Neural cell (in vitro differentiated cells): Measurements from ENCODE around the gene SLCO3A1. TPM values are rescaled to one million over a fixed set of nuclear protein-coding genes. Genes with fewer than 3 reads are reported as not detected.

Experiments used
- H2AFZ ChIP-seq: fragments of 200-600, 300-800 bp; sonication (generic), shearing (Covaris generic); 2 replicates; pipeline ENCODE4 v1.6.0; 2014; ENCODE audit warnings: low read depth, mild to moderate bottlenecking, antibody characterized with exemption, low read length, moderate library complexity
- H3F3A ChIP-seq: fragments of 200-600 bp; shearing (Covaris generic); 2 replicates; pipeline ENCODE4 v1.6.1; 2016; ENCODE audit warnings: mild to moderate bottlenecking, moderate library complexity, mixed read lengths, antibody characterized with exemption, low read length; ENCODE audit not compliant: insufficient read depth, poor library complexity, severe bottlenecking
- H3K27ac ChIP-seq: fragments of 200-600, 300-800 bp; sonication (generic), shearing (Covaris generic); 2 replicates; pipeline ENCODE4 v1.5.1; 2014; ENCODE audit warnings: mild to moderate bottlenecking, low read length, moderate library complexity
- H3K27me3 ChIP-seq: fragments of 300-800, 200-600 bp; sonication (generic), shearing (Covaris generic); 2 replicates; pipeline ENCODE4 v1.6.0; 2014; ENCODE audit warnings: mild to moderate bottlenecking, low read depth, low read length, moderate library complexity; ENCODE audit not compliant: insufficient read depth
- H3K36me3 ChIP-seq: fragments of 300-800, 200-600 bp; sonication (generic), shearing (Covaris generic); 2 replicates; pipeline ENCODE4 v1.5.1; 2014; ENCODE audit warnings: mild to moderate bottlenecking, antibody characterized with exemption, low read length, moderate library complexity; ENCODE audit not compliant: insufficient read depth
- H3K4me2 ChIP-seq: fragments of 300-800, 200-600 bp; sonication (generic), shearing (Covaris generic); 2 replicates; pipeline ENCODE4 v1.6.0; 2014; ENCODE audit warnings: mild to moderate bottlenecking, low read length
- H3K4me3 ChIP-seq: fragments of 300-800, 200-600 bp; sonication (generic), shearing (Covaris generic); 2 replicates; pipeline ENCODE4 v1.5.1; 2014; ENCODE audit warnings: mild to moderate bottlenecking, low read length, moderate library complexity
- H3K79me2 ChIP-seq: fragments of 200-600 bp; shearing (Covaris generic); replicated peaks from 2 replicates; pipeline ENCODE4 v1.6.0; 2014; ENCODE audit warnings: mild to moderate bottlenecking, low read length, moderate library complexity; ENCODE audit not compliant: insufficient read depth
- H3K9ac ChIP-seq: fragments of 300-800, 200-600 bp; sonication (generic), shearing (Covaris generic); 2 replicates; pipeline ENCODE4 v1.6.1; 2016; ENCODE audit warnings: mild to moderate bottlenecking, low read length, mixed read lengths
- H3K9me2 ChIP-seq: fragments of 200-600 bp; shearing (Covaris generic); 2 replicates; pipeline ENCODE4 v1.6.1; 2016; ENCODE audit warnings: mild to moderate bottlenecking, low read length, mixed read lengths; ENCODE audit not compliant: insufficient read depth
- H3K9me3 ChIP-seq: fragments of 200-600, 300-800 bp; sonication (generic), shearing (Covaris generic); 2 replicates; pipeline ENCODE4 v1.6.1; 2016; ENCODE audit warnings: mild to moderate bottlenecking, mixed run types, low read length, moderate library complexity, mixed read lengths
- H4K20me1 ChIP-seq: fragments of 200-600 bp; shearing (Covaris generic); 2 replicates; pipeline ENCODE4 v1.6.1; 2016; ENCODE audit warnings: mild to moderate bottlenecking, mixed run types; ENCODE audit not compliant: insufficient read depth
- CTCF ChIP-seq: fragments of 450-650 bp; IDR thresholded peaks from 2 replicates; pipeline ENCODE4 v1.5.1; 2014; ENCODE audit warnings: antibody characterized with exemption, mild to moderate bottlenecking, moderate library complexity; ENCODE audit not compliant: poor library complexity, severe bottlenecking
- EP300 ChIP-seq: fragments of 450-650 bp; conservative IDR thresholded peaks from 2 replicates; pipeline ENCODE4 v1.6.1; 2014; ENCODE audit warnings: antibody characterized with exemption, mild to moderate bottlenecking, moderate library complexity; ENCODE audit not compliant: poor library complexity, severe bottlenecking
- EZH2 ChIP-seq: fragments of 200-600, 300-800 bp; shearing (Covaris generic), sonication (generic); IDR thresholded peaks from 2 replicates; pipeline ENCODE4 v1.6.1; 2014; ENCODE audit warnings: antibody characterized with exemption, low read length, borderline replicate concordance, mild to moderate bottlenecking; ENCODE audit not compliant: insufficient read depth, poor library complexity, severe bottlenecking
- MXI1 ChIP-seq: fragments of 450-650 bp; conservative IDR thresholded peaks from 2 replicates; pipeline ENCODE4 v1.6.1; 2014; ENCODE audit warnings: antibody characterized with exemption, mild to moderate bottlenecking; ENCODE audit not compliant: poor library complexity, severe bottlenecking
- POLR2AphosphoS5 ChIP-seq: IDR thresholded peaks from 2 replicates; pipeline ENCODE4 v1.6.1; 2012
- RAD21 ChIP-seq: fragments of 450-650 bp; conservative IDR thresholded peaks from 2 replicates; pipeline ENCODE4 v1.6.1; 2014; ENCODE audit warnings: antibody characterized with exemption, mild to moderate bottlenecking, moderate library complexity
- REST ChIP-seq: IDR thresholded peaks from 2 replicates; pipeline ENCODE4 v1.6.1; 2012; ENCODE audit warnings: borderline replicate concordance
- SMC3 ChIP-seq: fragments of 450-650 bp; conservative IDR thresholded peaks from 2 replicates; pipeline ENCODE4 v1.6.1; 2014; ENCODE audit warnings: antibody characterized with exemption, mild to moderate bottlenecking, moderate library complexity; ENCODE audit not compliant: poor library complexity
- TAF1 ChIP-seq: IDR thresholded peaks from 2 replicates; pipeline ENCODE4 v1.6.1; 2012; ENCODE audit warnings: low read depth
- polyA plus RNA-seq: library from polyadenylated mRNA; depleted of rRNA; stranded (reverse); fragments of >200 nt; gene quantifications from 2 replicates; pipeline ENCODE4 v1.2.3, GENCODE V29; 2014

SLCO3A1 gene
- polyA plus RNA-seq, 1 donor from 2014 or later = 14.2 TPM

DNA sequence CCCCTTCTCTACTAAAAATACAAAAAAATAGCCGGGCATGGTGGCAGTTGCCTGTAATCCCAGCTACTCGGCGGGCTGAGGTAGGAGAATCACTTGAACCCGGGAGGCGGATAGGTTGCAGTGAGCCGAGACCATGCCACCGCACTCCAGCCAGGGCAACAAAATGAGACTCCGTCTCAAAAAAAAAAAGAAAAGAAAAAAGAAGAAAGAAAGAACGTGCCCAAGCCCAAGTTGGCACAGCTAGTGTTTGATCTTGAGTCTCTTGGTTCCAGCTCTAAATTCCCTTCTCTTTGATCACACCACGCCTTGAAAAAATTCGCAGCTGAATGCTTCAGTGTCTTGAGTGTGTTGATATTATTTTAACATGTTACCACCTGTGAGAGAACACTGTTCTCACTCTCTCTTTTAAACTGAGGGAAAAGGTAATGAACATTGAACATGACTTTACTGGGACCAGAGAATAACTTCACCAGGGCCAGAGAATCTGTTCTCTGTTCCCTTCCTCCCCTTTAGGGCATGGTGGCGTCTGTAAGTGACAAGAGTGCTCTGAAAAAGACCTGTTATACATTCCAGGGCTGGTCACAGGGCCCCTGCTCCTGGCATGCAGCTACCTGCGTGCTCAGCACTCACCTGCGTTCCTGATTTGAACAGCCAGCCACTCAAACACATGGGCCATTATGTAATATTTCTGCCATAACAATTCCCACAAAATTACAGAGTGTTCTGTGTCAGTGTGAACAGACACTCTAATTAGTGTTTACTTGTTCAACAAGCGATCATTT is 19.0 kb downstream of the SLCO3A1 start:
- no peak for TF ChIP-seq CTCF
- no peak for TF ChIP-seq EP300
- TF ChIP-seq POLR2AphosphoS5 = no peak
- no peak for TF ChIP-seq REST
- TF ChIP-seq TAF1 = no peak
- TF ChIP-seq SMC3 = no peak
- no peak for TF ChIP-seq EZH2
- TF ChIP-seq MXI1 = no peak
- no peak for TF ChIP-seq RAD21
- H3K9ac ChIP-seq = no peak overlapping the region

GRCh38 chr15:91873138-91873536 is 19.6 kb downstream of the SLCO3A1 start:
- H3F3A ChIP-seq = no peaks in the 10 kb centered on the region
- H3K79me2 ChIP-seq = peaks cover 31% of the 10 kb centered on the region
- no peaks in the 10 kb centered on the region for H3K9me2 ChIP-seq
- H3K4me2 ChIP-seq = no peak overlapping the region
- no peak overlapping the region for H3K9ac ChIP-seq
- no peaks in the 10 kb centered on the region for H3K36me3 ChIP-seq
- no peaks in the 10 kb centered on the region for H4K20me1 ChIP-seq
- H3K27me3 ChIP-seq = no peaks in the 10 kb centered on the region
- no peak overlapping the region for H2AFZ ChIP-seq
- H3K9me3 ChIP-seq = no peaks in the 10 kb centered on the region
- TF ChIP-seq SMC3 (no peak), TAF1 (no peak), RAD21 (no peak), REST (no peak), POLR2AphosphoS5 (no peak), EP300 (no peak), CTCF (no peak), EZH2 (no peak), MXI1 (no peak)
- no peak overlapping the region for H3K4me3 ChIP-seq
- no peak overlapping the region for H3K27ac ChIP-seq

More for the DNA sequence above, 19.0 kb downstream of the SLCO3A1 start:
- no peak overlapping the region for H3K4me3 ChIP-seq
- H3K36me3 ChIP-seq = no peaks in the 10 kb centered on the region
- no peaks in the 10 kb centered on the region for H3K27me3 ChIP-seq
- H3K79me2 ChIP-seq = peaks cover 31% of the 10 kb centered on the region
- H3K9me3 ChIP-seq = no peaks in the 10 kb centered on the region
- H2AFZ ChIP-seq = no peak overlapping the region
- no peak overlapping the region for H3K4me2 ChIP-seq
- no peaks in the 10 kb centered on the region for H3K9me2 ChIP-seq
- H4K20me1 ChIP-seq = no peaks in the 10 kb centered on the region
- H3F3A ChIP-seq = no peaks in the 10 kb centered on the region
- H3K27ac ChIP-seq = no peak overlapping the region
